LNCAP (cell line): ENCODE measurements around the gene SERPINB5.

Source experiments
- TF ChIP-seq, protein P1 (sequence below): fragments of 450-650 bp; IDR thresholded peaks from 2 replicates; pipeline ENCODE4 v1.5.1; 2017; ENCODE audit warnings: mild to moderate bottlenecking

Gene SERPINB5

DNA sequence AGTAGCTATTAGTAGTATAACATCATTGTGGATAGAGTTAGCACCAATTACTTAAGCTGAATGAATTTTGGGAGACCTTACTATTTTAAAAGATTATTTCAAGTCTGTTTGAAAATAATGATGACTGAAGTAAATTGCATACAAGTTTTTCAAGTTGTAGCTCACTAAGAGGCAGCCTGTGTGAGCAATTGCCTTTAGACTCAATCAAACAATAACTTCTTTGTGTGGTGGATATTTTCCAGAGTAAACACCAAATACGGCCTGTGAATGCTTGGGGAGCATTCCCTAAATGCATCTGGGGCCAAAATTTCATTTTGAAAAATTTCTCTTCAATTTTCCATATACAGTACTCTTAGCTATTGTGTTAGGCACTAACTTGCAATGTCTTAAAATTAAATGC, 73.3 kb downstream of the SERPINB5 start:
- TF ChIP-seq, protein P1, sequence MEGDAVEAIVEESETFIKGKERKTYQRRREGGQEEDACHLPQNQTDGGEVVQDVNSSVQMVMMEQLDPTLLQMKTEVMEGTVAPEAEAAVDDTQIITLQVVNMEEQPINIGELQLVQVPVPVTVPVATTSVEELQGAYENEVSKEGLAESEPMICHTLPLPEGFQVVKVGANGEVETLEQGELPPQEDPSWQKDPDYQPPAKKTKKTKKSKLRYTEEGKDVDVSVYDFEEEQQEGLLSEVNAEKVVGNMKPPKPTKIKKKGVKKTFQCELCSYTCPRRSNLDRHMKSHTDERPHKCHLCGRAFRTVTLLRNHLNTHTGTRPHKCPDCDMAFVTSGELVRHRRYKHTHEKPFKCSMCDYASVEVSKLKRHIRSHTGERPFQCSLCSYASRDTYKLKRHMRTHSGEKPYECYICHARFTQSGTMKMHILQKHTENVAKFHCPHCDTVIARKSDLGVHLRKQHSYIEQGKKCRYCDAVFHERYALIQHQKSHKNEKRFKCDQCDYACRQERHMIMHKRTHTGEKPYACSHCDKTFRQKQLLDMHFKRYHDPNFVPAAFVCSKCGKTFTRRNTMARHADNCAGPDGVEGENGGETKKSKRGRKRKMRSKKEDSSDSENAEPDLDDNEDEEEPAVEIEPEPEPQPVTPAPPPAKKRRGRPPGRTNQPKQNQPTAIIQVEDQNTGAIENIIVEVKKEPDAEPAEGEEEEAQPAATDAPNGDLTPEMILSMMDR, result no peak

DNA sequence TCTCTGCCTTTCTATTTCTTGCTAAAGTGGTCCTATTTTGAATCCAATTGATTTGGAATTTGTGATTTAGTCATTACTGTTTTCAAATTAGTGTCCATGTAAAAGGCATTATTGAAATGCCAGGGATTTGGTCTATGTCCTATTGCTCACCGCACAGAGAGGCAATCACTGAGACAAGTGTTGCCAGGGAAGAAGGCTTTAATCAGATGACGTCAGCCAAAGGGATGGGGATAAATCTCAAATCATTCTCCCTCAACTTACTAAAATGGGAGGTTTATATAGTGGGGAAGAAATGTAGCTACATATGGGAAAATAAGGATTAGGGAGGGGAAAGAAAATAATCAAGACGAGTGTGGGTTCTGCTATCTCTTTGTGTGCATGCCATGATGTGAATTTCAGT, 75.0 kb downstream of the SERPINB5 start:
- TF ChIP-seq, protein P1, result no peak

DNA sequence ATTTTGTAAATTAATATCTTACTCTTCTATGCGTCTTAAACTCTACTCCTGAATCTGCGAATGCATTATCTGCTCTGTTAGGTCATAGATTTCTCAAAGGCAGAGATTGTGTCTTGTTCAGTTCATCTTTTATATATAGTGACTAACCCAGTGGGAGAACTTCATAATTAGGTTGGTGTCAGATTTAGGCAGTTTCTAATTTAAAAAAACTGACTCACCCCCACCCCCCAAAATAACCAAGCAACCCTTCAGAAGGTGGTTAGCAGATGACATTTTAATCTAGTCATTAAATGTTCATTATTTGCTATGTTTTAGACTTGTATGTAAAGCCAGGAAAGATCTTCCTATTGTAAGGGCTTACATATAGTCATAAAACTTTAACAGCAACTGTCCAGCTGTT, 75.8 kb downstream of the SERPINB5 start:
- TF ChIP-seq, protein P1, result no peak

DNA sequence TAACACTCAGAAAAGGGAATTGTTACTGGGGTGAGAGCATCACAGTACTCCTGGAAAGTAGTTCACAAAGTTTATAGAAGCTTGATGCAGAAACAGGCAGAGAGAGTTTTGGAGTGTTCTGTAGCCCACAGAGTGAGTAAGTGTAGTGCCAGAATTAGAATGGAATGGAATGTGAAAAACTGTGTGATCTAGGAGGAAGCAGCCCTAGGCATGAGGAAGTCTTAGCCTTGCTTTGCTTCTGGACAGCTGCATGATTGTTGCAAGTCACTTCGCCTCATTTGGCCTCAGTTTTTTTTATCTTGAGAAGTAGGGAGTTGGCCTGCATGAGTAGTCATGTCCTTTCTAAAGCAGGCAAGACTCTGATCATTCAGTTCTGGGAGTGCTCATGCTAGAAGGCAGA, 76.3 kb downstream of the SERPINB5 start:
- TF ChIP-seq, protein P1, result no peak
